ENCODE measurements around the gene IL3.

Gene IL3, protein sequence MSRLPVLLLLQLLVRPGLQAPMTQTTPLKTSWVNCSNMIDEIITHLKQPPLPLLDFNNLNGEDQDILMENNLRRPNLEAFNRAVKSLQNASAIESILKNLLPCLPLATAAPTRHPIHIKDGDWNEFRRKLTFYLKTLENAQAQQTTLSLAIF

DNA sequence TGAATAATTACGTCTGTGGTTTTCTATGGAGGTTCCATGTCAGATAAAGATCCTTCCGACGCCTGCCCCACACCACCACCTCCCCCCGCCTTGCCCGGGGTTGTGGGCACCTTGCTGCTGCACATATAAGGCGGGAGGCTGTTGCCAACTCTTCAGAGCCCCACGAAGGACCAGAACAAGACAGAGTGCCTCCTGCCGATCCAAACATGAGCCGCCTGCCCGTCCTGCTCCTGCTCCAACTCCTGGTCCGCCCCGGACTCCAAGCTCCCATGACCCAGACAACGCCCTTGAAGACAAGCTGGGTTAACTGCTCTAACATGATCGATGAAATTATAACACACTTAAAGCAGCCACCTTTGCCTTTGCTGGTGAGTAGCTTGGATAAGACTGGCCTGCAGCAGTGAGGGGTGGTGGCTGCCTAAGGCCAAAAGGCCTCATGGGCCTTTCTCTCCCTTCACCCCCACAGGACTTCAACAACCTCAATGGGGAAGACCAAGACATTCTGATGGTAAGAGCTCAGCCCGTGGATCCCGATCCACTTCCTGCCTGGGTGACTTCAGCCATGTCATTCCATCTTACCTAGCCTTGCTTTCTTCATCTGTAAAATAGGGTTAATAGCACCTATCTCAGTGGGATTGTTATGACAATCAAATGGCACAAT lies at the start of gene IL3:
Gene IL3 (plus strand): TSS at position 155 of the 661 bp plus-strand sequence. CDS start 52 bp downstream, at position 207.
- DNase-seq = no peak

DNA sequence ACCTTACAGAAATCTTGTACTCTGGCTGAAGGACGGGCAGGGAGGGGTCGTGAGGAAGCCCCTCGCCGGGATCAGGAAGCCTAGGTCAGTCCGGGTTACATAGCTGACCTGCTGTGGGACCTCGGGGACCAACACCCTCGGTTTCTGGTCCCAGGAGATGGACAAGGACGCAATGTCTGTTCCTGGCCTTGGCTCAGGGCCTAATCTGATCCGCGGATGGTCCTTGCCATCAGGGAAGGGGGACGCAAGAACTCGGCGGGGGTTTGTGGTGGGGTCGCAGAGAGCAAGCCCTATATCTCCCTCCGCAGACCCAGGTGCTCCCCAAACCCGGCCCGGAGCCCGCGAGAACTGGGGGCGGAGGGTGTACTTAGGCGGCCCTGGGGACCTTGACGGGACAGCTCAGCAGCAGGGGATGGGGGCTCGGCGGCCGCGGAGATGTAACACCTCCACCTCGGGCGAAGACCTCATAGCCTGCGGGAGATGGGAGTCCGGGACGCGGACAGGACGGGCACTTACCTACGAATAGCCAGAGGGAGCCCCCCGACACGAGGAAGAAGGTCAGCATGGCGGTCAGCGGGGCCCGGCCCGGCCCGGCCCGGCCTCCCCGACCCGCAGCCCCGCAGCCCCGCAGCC lies 49.4 kb upstream of the IL3 start:
- no peak for DNase-seq

DNA sequence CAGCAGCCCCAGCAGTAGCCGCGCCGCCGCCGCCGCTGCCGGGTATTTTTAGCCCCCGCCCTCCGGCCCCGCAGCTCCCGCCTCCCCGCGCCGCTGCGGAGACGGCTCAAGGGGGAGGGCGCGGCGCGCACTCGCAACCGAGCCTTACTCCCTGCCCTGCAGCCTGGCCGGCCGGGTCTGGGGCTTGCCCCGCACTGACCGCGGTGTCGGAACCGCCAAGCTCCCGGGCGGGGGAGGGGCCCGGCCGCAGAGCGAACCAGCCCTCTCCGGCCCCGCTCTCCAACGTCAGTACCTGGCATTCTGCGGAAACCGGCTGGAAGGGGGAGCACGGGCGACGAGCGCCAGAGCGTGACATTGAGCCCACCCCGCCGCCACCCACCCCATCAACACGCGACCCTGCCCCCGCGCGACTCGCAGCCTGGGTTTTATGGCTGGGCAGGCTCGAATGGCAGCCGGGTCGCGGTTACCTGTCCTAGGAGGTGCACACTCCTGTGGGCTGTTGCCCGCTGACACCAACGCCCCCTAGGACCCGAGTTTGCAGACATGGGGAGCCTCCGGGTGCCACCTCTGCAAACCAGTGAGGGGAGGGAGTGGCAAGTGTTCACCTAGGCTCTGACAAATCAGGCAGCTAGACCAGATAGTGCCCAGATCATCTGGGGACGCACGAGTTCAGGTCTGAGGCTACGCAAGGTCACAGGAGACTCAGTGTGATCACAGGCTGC lies 48.7 kb upstream of the IL3 start, which contains the start of gene ACSL6:
Gene ACSL6 (minus strand): TSS at position 37 of the 722 bp plus-strand sequence. CDS start 105 bp downstream, outside the sequence.
- DNase-seq = peak; percentile 17

DNA sequence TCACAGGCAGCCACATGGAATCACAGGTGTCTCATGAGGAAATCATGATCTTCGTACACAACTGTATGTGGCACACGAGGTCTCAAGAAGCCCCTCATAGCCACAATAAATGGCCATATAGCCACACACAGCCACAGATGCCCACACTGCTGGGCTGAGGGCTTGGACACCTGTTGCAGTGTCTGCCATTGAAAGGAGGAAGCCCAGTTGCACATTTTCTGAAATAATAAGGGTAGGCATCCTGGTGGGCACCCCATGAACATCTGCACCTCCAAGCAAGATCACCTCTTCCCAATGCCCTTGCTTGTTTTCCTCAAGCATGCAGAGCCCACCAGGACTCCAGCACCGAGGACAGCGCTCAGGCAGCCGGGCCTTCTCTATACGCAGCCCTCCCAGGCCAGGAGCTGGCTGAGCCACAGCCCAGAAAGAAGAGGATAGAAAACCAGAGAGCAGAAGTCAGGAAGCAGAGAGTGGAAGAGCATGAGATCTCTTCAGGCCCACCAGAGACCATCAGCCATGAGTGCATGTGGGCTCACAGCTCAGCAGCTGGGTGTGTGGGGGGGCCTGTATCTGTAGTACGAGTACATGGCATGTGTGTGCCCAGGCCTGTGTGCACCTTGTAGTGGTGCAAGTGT lies 48.0 kb upstream of the IL3 start:
- no peak for DNase-seq

DNA sequence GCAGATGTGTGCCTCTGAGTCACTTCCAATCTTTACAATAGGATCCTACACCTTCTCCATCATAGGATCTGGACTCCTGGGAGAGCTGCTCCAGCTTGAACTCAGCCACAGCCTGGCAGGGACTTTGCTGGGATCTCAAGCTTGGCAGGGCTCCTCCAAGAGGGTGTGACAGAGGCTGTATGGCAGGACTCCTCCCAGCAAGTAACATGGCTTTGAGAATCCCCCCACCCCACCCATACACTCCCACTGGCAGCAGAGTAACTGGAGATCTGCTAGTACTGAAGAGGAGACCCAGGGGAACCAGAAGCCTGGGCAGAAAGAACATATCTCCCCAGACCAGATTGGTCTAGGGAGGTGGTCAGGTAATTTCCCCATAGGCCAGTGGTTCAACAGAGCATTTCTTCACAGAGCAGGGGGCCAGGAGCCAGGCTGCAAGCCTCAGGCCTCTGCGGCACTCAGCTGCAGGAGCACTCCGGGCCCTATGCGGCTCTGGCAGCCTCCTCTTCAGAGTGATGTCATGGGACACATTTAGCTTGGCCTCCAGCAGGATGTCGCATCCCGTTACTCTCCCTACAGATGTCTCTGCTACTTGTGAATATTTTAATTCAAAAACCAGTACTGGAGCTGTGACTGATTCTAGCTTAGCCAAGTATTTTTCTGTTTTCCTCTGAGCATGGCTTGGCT lies 47.3 kb upstream of the IL3 start:
- DNase-seq = no peak

DNA sequence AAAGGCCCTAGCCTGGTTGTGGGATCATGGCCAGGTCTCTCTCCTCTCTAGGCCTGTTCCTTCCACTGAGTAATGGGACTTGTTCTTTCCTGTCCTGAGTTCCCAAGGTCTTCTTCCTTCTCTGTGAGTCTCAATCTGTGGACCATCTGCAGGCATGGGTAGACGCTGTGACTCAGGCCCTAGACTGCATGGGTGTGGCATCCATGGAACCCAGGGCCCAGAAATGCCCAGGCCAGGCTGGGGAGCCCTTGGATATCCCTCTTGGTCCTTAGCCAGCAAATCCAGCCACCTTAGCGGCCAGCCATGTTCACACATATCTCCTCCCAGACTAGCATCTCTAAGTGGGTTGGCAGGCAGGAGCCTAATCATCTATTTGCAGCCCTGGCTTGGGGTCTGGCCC lies 46.7 kb upstream of the IL3 start:
- no peak for DNase-seq

DNA sequence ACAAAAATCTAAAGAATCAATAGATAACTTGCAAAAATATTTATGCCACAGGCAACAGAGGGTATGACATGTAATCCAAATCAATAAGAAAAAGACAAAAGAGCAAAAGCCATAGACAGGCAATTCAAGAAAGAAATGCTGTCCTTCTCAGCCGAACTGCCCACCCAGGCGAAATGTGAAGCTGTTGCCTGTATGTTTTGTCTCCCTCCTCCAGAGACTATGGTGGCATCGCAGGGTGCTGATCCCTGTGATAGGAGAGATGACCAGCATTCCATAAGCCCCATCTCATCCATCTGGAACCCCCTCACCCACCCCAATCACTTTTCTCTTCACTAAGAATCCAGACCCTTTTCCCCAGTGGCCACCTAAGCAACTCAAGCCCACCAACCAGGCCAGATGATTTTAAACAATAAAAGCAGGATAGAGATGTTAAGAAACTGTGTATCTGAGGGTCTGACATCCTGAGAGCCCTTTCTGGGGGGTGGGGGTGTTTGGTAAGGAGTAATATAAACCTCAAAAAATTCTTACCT lies 43.7 kb upstream of the IL3 start:
- DNase-seq = no peak

DNA sequence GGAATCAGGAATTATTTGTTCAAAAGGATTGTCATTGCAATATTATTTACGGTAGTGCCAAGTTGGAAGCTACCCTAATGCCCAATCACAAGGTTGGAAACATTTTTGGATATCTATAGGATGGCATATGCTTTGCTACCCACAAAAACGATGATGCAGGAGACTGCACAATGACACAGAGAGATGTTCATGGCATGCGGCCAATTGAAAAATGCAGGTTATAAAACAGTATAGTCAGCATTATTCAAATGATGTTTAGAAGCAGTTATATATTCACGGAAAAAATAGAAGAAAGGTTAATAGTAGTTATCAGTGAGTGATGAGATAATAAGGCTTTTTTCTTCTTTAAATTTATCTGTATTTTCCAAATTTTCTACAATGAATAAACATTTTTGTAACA lies 43.1 kb upstream of the IL3 start:
- DNase-seq = no peak

DNA sequence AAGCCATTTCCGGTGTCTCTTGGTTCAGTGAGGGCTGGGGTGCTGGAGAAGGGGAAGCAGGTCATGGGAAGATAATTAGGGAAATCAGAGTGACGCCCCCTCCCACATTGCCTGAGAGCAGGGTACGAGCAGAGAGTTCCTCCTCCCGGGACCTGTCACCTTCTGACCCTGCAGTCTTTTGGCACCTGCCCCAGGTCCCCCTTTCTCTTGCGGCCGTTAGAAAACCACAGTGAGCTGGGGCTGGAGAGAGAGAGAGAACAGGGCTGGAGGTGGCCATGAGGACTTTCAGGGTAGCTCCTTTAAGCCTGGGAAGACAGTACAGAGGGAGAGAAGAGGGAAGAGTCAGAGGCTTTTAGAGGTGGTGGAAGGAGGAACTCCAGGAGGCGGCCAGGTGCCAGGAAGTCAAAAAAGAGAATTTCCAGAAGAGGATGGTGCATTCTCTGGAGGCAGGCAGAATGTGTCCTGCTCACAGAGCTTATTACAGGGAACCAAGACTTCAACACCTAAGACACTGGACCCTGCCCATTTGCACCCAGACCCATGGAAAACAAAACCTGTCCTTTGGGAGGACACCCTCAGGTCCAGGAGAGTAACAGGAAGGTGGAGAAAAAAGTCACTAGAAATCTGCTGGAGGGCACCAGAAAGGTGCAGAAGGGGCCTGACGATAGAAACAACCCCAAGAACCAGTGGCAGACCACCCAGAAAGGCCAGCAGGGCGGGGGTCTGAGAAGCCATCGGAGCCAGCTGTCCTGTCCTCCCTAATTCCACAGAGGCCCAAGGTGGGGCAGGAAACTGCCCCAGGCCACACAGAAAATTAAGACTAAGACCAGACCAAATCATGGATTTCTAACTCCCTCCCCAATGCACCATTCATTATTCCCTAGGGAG lies 42.5 kb upstream of the IL3 start:
- no peak for DNase-seq

DNA sequence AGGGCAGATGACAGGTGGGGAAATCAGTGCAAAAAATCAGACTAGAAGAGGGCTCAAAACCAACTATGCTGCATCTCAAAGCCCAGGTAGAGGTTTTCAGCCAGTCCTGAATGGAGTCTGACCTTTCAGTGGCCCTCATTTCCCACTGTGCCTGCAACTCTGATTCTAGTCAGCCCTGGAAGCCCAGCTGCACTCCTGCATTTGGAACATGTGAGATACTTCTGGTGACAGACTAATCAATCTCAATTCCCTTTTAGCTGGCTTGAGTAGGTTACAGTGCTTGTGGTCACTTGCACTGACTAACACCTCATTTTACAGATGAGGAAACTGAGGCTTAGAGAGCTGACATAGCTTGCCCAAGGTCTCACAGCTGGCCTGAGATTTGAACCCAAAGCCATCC lies 41.1 kb upstream of the IL3 start:
- no peak for DNase-seq

DNA sequence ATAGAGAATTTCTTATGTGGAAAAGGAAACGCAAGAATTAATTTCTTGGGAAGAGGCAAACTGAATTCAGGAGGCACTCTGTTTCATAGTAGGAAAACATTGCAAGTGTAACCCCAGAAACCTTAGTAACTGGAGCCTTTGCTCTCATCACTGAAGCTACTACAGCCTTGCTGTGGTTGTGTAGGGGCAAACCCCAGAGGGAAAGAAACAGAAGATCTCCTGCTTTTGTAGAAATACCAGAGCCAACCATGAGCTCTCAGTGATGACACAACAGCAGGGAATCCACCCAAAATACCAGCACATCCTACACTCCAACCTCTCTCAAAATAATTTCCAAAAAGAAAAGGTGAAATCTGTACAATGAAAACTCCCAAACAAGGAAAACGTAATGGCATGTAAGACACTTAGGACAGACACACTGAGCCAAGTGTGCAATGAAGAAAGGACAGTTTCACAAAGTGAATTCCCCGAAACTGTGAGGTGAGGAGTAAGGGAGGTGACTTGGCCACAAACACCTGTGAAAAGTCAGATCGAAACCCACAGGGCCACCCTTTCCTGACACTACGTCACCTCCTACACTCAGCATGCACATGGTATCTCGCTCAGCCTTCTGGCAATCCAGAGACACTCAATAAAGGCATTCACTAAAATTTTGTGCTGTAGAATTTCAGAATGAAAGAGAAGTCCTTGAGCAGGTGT lies 40.4 kb upstream of the IL3 start:
- DNase-seq = peak; percentile 53

DNA sequence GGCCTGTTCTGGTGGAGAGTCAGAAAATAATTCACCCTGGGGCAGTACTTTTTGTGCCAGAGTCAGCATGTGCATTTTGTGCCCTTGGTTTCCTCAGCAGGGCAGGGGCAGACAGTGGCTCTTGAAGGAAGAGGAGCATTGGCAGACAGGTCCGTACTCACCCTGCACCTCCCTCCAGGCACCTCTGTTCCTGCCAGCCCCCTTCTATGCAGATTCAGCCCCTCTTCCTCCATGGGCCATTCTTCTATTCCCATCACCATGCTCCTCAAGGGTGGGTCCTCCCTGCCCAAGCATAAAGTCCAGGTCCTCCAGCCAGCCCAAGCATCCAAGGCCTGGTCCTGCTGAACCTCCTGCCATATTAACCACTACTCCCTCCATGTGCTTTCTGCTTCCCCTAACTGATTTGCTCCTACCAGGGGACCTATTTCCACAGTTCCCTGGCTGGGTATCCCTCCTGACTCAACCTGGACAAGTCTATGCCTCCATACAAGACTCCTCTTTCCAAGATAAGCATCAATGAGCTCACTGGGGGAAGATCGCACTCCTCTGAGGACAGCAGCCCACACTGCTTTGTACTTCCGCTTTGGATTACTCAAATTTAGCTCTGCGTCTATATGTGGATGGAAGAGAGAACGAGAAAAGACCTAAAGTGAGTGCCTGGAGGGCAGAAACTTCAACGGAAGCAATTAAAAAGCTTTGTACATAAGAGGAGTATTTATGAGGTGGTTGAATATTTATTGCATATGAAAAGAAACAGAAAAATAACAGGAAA lies 39.7 kb upstream of the IL3 start:
- no peak for DNase-seq

DNA sequence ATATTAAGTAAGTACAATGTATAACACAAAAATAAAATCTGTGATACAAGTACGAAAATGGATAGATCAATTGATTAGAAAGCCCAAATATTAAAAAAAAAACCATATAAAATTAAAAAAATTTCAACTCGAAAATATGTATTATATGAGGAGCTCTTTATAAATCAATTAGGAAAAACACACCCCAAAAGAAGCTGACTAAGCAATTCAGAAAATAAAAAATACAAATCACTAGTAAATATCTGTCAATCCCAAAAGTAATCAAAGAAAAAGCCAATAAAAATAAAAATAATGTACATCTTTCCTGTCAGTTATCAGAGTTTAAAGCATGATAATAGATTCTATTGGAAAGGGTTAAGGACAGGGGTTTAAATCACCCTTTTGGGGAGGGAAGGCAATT lies 38.8 kb upstream of the IL3 start:
- no peak for DNase-seq

DNA sequence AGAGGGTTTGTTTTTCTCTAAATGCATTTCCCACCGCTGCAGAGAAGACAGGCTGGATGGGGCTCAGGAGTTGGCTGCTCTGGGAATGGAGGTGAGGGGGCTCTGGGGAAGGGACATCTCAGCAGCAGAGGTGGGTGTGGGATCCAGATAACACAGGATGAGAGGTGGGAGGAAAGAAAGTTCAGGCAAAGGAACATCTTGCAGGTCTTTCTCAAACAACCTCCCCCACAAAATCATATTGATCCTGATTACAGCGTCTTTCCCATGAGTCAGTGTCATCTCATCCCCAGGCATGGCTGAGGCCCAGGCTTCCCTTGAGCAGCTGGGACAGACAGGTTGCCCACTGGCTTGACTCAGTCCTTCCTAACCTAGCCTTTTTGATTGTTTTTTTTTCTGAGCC lies 37.7 kb upstream of the IL3 start:
- DNase-seq = no peak

DNA sequence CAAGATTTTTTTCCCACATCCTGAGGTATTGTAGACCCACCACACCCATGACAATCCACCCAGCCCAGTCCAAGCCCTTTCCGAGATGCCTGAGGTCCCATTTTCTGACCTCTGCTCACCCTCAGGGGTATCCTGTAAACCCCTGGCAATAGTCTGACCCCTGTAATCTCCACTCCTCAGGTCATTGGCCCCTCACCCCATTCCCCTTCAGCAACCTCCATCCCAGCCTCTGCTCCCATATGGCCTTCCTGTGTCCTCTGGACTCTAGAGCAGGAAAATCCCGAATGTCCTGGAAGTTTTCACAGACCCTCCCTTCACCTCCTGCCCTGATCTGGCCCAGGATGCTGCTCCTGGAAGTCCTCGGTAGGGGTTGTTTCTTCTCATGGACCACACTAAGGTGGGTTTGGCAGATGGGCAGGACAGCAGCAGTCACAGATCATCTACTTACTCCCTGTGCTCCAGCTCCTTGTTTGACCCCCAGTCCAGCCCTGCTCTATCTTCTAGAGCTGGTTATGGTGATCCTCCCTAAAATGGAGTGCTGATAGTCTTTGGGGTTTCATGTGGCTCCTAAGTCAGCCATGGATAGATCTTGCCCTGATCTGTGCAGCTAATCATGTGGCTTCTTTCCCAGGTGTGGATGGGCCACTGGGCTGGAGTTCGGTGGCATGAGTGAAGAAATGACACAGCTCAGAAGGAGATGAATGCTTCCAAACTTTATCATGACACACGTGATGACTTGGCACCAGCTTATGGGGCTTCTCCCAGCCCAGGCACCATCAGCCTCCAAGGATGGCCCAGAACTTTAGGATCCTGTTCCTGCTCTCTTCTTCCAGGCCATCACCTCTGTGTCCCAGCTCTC lies 37.0 kb upstream of the IL3 start:
- DNase-seq = no peak

DNA sequence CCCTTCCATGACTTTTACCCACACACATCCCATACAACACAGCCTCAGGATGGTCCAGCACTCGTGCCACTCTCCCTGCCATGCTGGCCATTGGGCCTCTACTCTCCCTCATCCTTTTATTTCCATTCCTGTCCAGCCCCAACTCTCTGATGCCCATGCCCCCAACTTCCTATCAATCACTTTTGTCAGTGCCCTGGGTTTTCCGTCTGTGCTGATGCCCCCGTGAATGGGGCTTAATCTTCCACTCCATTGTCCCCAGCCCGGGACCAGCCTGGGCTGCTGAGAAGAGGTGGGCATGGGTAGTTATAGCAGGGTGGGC lies 36.4 kb upstream of the IL3 start:
- DNase-seq = no peak

DNA sequence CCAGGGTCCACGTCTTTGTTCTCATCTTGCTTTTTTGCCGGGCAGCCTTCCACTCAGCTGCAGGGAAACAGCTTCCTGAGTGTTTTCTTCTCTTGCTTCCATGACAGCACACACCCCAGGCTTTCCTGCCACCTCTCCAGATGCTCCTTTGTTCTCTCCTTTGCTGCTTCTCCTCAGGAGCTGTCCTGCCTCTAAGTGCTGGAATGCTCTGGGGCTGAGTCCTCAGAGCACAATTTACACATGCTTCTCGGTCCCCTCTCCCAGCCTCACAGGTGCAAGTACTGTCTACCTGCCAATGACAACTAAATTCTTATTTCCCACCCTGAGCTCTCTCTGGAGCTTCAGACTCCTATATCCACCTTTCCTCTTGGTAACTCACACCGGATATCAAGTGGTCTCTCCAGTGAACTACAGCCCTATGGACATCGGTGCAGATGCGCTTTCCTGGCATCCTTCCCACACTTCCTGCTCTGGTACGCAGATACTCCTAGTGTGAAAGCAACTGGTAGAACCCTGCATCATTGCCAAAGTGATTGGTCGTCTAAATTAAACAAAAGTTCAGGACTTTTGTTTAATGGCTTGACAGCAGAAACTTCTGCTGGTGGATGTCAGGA lies 35.6 kb upstream of the IL3 start:
- DNase-seq = no peak

DNA sequence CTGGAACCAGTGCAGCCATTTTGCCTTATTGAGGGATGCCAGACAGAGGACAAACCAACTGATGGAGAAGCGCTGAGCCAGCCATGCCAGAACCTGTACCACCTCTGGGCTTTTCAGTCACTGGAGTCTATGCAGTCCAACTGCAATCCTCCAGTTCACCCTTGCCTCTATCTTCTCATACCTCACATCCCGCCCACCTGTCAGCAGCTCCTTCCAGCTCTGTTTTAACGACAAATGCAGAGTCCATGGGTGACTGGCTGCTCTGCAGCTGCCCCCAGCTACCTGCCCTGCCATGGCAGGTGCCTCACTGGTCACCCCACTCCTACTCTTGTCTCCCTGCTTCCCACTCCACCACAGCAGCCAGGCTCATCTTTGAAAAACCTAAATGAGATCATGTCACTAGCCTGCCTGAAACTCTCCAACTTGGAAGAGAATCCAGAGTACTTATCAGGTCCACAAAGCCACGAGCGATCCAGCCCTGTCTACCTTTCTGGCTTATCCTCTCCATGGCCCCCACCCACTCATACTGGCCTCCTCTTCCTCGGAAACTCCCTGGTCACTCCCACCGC lies 35.0 kb upstream of the IL3 start:
- no peak for DNase-seq

All from activated T-cell treated with anti-CD3 and anti-CD28 coated beads for 4 hours (primary cell).